RWPE2 (cell line): ENCODE data around the gene FOXN3.

ENCODE experiments used
- ATAC-seq: fragments of 200-7000 bp; cut with Tn5 transposase; 3 replicates; pipeline ENCODE4 v1.9.1; 2021; ENCODE audit warnings: low read depth
- DNase-seq: peaks from one replicate; pipeline ENCODE4 v3.0.0-alpha.2; 2020; ENCODE audit warnings: low spot score
- H3K27ac ChIP-seq: fragments of 450-650 bp; 2 replicates; pipeline ENCODE4 v1.5.1; 2017; ENCODE audit warnings: mild to moderate bottlenecking; ENCODE audit not compliant: poor library complexity, severe bottlenecking
- H3K27me3 ChIP-seq: fragments of 250-450 bp; sonication (Bioruptor Pico); 2 replicates; pipeline ENCODE4 v1.5.1; 2021; ENCODE audit warnings: mild to moderate bottlenecking, moderate library complexity; ENCODE audit not compliant: insufficient read depth, poor library complexity, severe bottlenecking
- H3K36me3 ChIP-seq: fragments of 250-450 bp; sonication (Bioruptor Pico); 2 replicates; pipeline ENCODE4 v1.5.1; 2020; ENCODE audit warnings: low read depth, mild to moderate bottlenecking, moderate library complexity
- H3K4me1 ChIP-seq: fragments of 250-450 bp; sonication (Bioruptor Pico); 2 replicates; pipeline ENCODE4 v1.5.1; 2021; ENCODE audit warnings: mild to moderate bottlenecking, moderate library complexity; ENCODE audit not compliant: insufficient read depth, poor library complexity, severe bottlenecking
- H3K4me3 ChIP-seq: fragments of 250-450 bp; sonication (Bioruptor Pico); 2 replicates; pipeline ENCODE4 v1.5.1; 2021; ENCODE audit warnings: mild to moderate bottlenecking, moderate library complexity; ENCODE audit not compliant: severe bottlenecking
- H3K9me3 ChIP-seq: fragments of 250-450 bp; sonication (Bioruptor Pico); 2 replicates; pipeline ENCODE4 v1.5.1; 2021; ENCODE audit warnings: mild to moderate bottlenecking, moderate library complexity; ENCODE audit not compliant: severe bottlenecking
- CTCF ChIP-seq: fragments of 450-650 bp; IDR thresholded peaks from one replicate; pipeline ENCODE4 v1.5.1; 2017; ENCODE audit warnings: mild to moderate bottlenecking, moderate library complexity; ENCODE audit not compliant: poor library complexity, severe bottlenecking

The FOXN3 gene

GRCh38 chr14:89351516-89352404, 65.3 kb downstream of the FOXN3 start:
- peaks cover 17% of the 10 kb centered on the region for H3K36me3 ChIP-seq
- no peaks in the 10 kb centered on the region for H3K9me3 ChIP-seq
- H3K4me3 ChIP-seq = no peak overlapping the region
- peaks cover 3% of the 10 kb centered on the region for H3K4me1 ChIP-seq
- H3K27me3 ChIP-seq = no peaks in the 10 kb centered on the region
- ATAC-seq (no peak), DNase-seq (no peak)
- no peak for TF ChIP-seq CTCF
- no peak overlapping the region for H3K27ac ChIP-seq

- Histone ChIP-seq H3K27me3 (no peaks in the 10 kb centered on the region), H3K4me1 (peaks cover 3% of the 10 kb centered on the region), H3K27ac (no peak overlapping the region), H3K36me3 (peaks cover 17% of the 10 kb centered on the region), H3K4me3 (no peak overlapping the region), H3K9me3 (no peaks in the 10 kb centered on the region)
- ATAC-seq = no peak
- no peak for TF ChIP-seq CTCF
- DNase-seq = no peak
Measured at GRCh38 chr14:89351221-89351515, 65.9 kb downstream of the FOXN3 start.

- ATAC-seq (no peak), DNase-seq (no peak)
- Histone ChIP-seq H3K4me3 (no peak overlapping the region), H3K36me3 (peaks cover 17% of the 10 kb centered on the region), H3K27ac (no peak overlapping the region), H3K4me1 (peaks cover 3% of the 10 kb centered on the region), H3K27me3 (no peaks in the 10 kb centered on the region), H3K9me3 (no peaks in the 10 kb centered on the region)
- TF ChIP-seq CTCF = no peak
Measured at GRCh38 chr14:89350152-89350551, 66.9 kb downstream of the FOXN3 start.

GRCh38 chr14:89349171-89350008, 67.6 kb downstream of the FOXN3 start:
- DNase-seq (no peak), ATAC-seq (no peak)
- Histone ChIP-seq H3K4me3 (no peak overlapping the region), H3K27me3 (no peaks in the 10 kb centered on the region), H3K36me3 (peaks cover 17% of the 10 kb centered on the region), H3K9me3 (no peaks in the 10 kb centered on the region), H3K27ac (no peak overlapping the region), H3K4me1 (peaks cover 3% of the 10 kb centered on the region)
- no peak for TF ChIP-seq CTCF

GRCh38 chr14:89348722-89349121, 68.3 kb downstream of the FOXN3 start:
- no peak for TF ChIP-seq CTCF
- H3K4me1 ChIP-seq = peaks cover 3% of the 10 kb centered on the region
- ATAC-seq = no peak
- H3K9me3 ChIP-seq = no peaks in the 10 kb centered on the region
- H3K27ac ChIP-seq = no peak overlapping the region
- DNase-seq = no peak
- peaks cover 17% of the 10 kb centered on the region for H3K36me3 ChIP-seq
- H3K27me3 ChIP-seq = no peaks in the 10 kb centered on the region
- H3K4me3 ChIP-seq = no peak overlapping the region
